ENCODE measurements around the gene APP.

DNA sequence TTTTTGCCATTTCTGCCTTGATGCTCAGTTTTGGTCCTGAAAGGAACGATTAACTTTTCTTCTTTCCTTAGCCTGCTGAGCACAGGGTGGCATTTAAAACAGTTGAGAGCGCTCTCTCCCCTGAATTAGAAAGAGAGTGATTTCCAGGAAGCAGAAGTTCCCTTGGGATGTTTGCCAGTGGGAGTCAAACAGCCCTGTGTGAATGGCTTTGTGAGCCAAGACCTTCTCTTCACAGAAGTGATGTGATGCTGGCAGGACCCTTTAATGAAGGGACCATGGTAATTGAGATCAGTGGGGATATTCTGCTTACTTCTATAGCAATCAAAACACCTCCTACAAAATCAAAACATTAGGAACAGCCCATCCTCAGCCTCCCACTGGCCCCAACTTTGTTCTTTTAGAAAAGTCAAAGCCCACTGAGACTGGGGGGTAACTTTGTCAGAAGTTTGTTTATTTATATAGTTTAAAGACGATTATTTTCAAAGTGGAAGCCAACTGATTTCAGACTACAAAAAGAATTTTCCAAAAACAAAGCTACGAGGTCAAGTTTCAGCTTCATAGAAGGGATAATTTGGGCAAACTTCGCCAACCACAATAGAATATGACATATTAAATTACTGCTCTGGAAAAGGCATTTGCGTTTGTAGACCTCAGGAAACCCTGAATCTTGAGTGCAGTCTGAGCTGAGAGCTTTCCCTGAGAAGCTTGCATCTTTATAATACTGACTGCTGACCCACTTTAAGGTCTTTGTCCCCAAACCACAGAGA, 313.1 kb downstream of the APP start:
- no peak for TF ChIP-seq POLR2A (IDR thresholded peaks at IDR 0.05)
- no peak for TF ChIP-seq POLR2AphosphoS5 (IDR thresholded peaks at IDR 0.05)
- TF ChIP-seq, protein P1, sequence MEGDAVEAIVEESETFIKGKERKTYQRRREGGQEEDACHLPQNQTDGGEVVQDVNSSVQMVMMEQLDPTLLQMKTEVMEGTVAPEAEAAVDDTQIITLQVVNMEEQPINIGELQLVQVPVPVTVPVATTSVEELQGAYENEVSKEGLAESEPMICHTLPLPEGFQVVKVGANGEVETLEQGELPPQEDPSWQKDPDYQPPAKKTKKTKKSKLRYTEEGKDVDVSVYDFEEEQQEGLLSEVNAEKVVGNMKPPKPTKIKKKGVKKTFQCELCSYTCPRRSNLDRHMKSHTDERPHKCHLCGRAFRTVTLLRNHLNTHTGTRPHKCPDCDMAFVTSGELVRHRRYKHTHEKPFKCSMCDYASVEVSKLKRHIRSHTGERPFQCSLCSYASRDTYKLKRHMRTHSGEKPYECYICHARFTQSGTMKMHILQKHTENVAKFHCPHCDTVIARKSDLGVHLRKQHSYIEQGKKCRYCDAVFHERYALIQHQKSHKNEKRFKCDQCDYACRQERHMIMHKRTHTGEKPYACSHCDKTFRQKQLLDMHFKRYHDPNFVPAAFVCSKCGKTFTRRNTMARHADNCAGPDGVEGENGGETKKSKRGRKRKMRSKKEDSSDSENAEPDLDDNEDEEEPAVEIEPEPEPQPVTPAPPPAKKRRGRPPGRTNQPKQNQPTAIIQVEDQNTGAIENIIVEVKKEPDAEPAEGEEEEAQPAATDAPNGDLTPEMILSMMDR (IDR thresholded peaks at IDR 0.05) = no peak
- TF ChIP-seq EP300 (IDR thresholded peaks at IDR 0.05) = no peak
